Measurements from ENCODE around the gene ABCE1. TPM values are rescaled to one million over a fixed set of nuclear protein-coding genes. Genes with fewer than 3 reads are reported as not detected.

The ABCE1 gene
- total and polyA plus RNA-seq, 2 of the 8 experiments (the other 6 are each of a cell fraction or from before 2014, with no cell fraction given) = 43.7 to 126 TPM

DNA sequence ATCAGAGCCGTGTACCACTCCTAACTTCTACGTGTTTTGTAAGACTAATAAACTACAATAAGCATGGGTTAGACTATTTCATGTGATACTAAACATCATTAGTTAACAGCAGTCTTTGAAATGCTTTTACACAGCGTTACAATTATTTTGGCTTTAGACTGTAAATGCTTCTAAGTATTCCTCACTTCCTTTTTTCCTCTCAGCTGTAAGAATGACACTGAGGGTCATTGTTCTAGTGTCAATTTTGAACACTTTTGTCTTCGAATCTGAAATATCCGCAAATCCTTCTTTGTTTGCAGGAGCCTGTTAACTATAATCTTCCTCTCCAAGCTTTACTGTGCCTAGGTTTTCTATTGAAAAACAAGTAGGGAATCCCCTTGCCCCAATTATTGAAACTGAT is 1.5 kb downstream of the ABCE1 start:
- no peak overlapping the region for H4K8ac ChIP-seq (ENCODE audit: extremely low read depth, insufficient read depth, low read length)
- H3K4ac ChIP-seq (replicated peaks; ENCODE audit: insufficient read length, low read depth, low read length) = no peak overlapping the region
- no peak overlapping the region for H3K18ac ChIP-seq (ENCODE audit: extremely low read depth, low read length)
- H2BK20ac ChIP-seq (ENCODE audit: low read length) = no peak overlapping the region
- FAIRE-seq = no peak
- no peak overlapping the region for H4K5ac ChIP-seq (ENCODE audit: insufficient read length, low read depth, low read length)
- H3K27ac ChIP-seq (ENCODE audit: low read depth, low read length) = no peak overlapping the region
- H3K9me3 ChIP-seq (ENCODE audit: insufficient read depth in 2 of 2, low read depth in 1 of 2, low read length in 1 of 2) = no peaks in the 10 kb centered on the region
- no peak overlapping the region for H4K91ac ChIP-seq (replicated peaks; ENCODE audit: insufficient read length, low read length)
- H2BK120ac ChIP-seq (replicated peaks; ENCODE audit: low read depth, low read length) = no peak overlapping the region
- ChIA-PET POLR2A (ENCODE audit: partially characterized antibody) (interaction anchor here (1.1 to 2.1 kb wide), 2 partner anchors 42 to 85 kb away, joined by 3 to 7 read pairs; no protein-coding TSS in a partner anchor), CTCF (ENCODE audit: partially characterized antibody) (interaction anchor here (1.9 kb wide), 1 partner anchor 14 kb away, joined by 5 read pairs; no protein-coding TSS in a partner anchor)
- no peaks in the 10 kb centered on the region for H3K27me3 ChIP-seq (replicated peaks in 1 of 4; ENCODE audit: control insufficient read depth in 3 of 4, extremely low read depth in 1 of 4, insufficient read depth in 3 of 4, low read length in 3 of 4)
- H3K79me2 ChIP-seq (ENCODE audit: control insufficient read depth in 1 of 2, insufficient read depth in 2 of 2, low read length in 2 of 2) = peaks cover 33 to 92% of the 10 kb centered on the region in 2 experiments
- H2BK12ac ChIP-seq (ENCODE audit: low read depth, low read length) = no peak overlapping the region
- peak overlapping the region in 1 of 4 experiments; percentile 64; a peak in 1 of 7 replicates for H3K9ac ChIP-seq (replicated peaks in 1 of 4; ENCODE audit: extremely low read depth in 1 of 4, low read depth in 3 of 4, low read length in 3 of 4)
- no peak overlapping the region for H2AFZ ChIP-seq (ENCODE audit: low read length)
- H3K14ac ChIP-seq (ENCODE audit: insufficient read length) = no peak overlapping the region
- peaks cover 3 to 16% (median 9%) of the 10 kb centered on the region in 4 experiments for H3K36me3 ChIP-seq (ENCODE audit: control insufficient read depth in 2 of 4, insufficient read depth in 4 of 4, low read length in 3 of 4)
- H3K23ac ChIP-seq (ENCODE audit: insufficient read length) = no peak overlapping the region
- no peak overlapping the region for H3K56ac ChIP-seq (replicated peaks; ENCODE audit: insufficient read length, low read depth, low read length)
- peak overlapping the region; percentile 62 to 88 for H3K4me2 ChIP-seq (ENCODE audit: insufficient read depth in 1 of 2, low read depth in 2 of 2, low read length in 2 of 2)
- H3K4me3 ChIP-seq (ENCODE audit: extremely low read depth in 1 of 4, insufficient read depth in 2 of 4, low read depth in 3 of 4, low read length in 4 of 4) = peak overlapping the region in 3 of 4 experiments; percentile 88 to 96 (median 96); a peak in 4 of 8 replicates
- peaks cover 0 to 6% (median 1%) of the 10 kb centered on the region in 4 experiments; a peak in 2 of 7 replicates for H3K4me1 ChIP-seq (replicated peaks in 1 of 4; ENCODE audit: control insufficient read depth in 3 of 4, insufficient read depth in 4 of 4, low read length in 3 of 4)
- H2BK15ac ChIP-seq (ENCODE audit: low read length) = no peak overlapping the region
- H2BK5ac ChIP-seq (ENCODE audit: low read depth, low read length) = no peak overlapping the region
- H3K79me1 ChIP-seq (ENCODE audit: low read depth, low read length) = no peaks in the 10 kb centered on the region; the same call in 1 of the 2 replicates
- TF ChIP-seq FOSL1 (IDR thresholded peaks at IDR 0.05; ENCODE audit: insufficient read depth, low read depth, low read length) = no peak
- no peaks in the 10 kb centered on the region for H3K23me2 ChIP-seq (ENCODE audit: low read depth, low read length)
- no peak overlapping the region for H2AK5ac ChIP-seq (ENCODE audit: low read depth, low read length)
- H4K20me1 ChIP-seq (replicated peaks in 1 of 2; ENCODE audit: control insufficient read depth in 1 of 2, insufficient read depth in 2 of 2, low read length in 2 of 2) = peaks cover 1 to 3% of the 10 kb centered on the region in 2 experiments
- no peak for DNase-seq (ENCODE audit: low read depth in 1 of 2, low spot score in 2 of 2)
- 84% methylated on average over 5 of the region's 5 CpGs; no CpG with 5 or more reads in 1 of the 2 experiments for WGBS, 2 experiments (ENCODE audit: extremely low coverage in 1 of 2, insufficient coverage in 1 of 2, insufficient read length in 1 of 2, insufficient replicate concordance in 2 of 2, low coverage in 1 of 2, low lambda C conversion rate in 2 of 2, missing lambda C conversion rate in 1 of 2)
